Measurements from ENCODE around the gene NETO1.

DNA sequence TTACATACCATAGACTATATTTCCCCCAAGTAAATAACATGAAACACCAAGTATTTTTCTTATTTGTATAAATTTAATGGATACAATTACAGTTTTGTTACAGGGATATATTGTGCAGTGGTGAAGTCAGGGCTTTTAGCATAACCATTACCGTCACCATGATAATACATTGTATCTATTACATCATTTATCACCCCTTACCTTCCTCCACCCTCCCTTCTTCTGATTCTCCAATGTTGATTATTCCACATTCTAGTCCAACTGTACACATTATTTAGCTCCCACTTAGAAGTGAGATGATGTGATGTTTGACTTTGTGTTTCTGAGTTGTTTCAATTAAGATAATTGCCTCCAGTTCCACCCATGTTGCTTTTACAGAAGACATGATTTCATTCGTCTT is 35.2 kb upstream of the NETO1 start:
- TF ChIP-seq, protein P1, sequence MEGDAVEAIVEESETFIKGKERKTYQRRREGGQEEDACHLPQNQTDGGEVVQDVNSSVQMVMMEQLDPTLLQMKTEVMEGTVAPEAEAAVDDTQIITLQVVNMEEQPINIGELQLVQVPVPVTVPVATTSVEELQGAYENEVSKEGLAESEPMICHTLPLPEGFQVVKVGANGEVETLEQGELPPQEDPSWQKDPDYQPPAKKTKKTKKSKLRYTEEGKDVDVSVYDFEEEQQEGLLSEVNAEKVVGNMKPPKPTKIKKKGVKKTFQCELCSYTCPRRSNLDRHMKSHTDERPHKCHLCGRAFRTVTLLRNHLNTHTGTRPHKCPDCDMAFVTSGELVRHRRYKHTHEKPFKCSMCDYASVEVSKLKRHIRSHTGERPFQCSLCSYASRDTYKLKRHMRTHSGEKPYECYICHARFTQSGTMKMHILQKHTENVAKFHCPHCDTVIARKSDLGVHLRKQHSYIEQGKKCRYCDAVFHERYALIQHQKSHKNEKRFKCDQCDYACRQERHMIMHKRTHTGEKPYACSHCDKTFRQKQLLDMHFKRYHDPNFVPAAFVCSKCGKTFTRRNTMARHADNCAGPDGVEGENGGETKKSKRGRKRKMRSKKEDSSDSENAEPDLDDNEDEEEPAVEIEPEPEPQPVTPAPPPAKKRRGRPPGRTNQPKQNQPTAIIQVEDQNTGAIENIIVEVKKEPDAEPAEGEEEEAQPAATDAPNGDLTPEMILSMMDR (optimal IDR thresholded peaks at IDR 0.05 in 1 of 3, IDR thresholded peaks at IDR 0.05 in 1 of 3, conservative IDR thresholded peaks at IDR 0.05 in 1 of 3; ENCODE audit: extremely low read depth in 1 of 3, insufficient read depth in 2 of 3, low read length in 3 of 3): no peak
- TF ChIP-seq EZH2 (IDR thresholded peaks at IDR 0.05; ENCODE audit: low read length): no peak
